ENCODE data around the gene KPNA1.

- TF ChIP-seq CTCF (IDR thresholded peaks at IDR 0.05) (no peak), ZFX (IDR thresholded peaks at IDR 0.05; ENCODE audit: borderline replicate concordance) (no peak)
Measured at GRCh38 chr3:122515870-122516269, 1.1 kb upstream of the KPNA1 start.
